GM18861 (cell line): ENCODE results near the gene MED13L.

Experiments used
- ATAC-seq: cut with Tn5 transposase; IDR thresholded peaks from one replicate; pipeline ENCODE4 v1.9.1; 2021; ENCODE audit not compliant: unreplicated experiment

Gene MED13L

DNA sequence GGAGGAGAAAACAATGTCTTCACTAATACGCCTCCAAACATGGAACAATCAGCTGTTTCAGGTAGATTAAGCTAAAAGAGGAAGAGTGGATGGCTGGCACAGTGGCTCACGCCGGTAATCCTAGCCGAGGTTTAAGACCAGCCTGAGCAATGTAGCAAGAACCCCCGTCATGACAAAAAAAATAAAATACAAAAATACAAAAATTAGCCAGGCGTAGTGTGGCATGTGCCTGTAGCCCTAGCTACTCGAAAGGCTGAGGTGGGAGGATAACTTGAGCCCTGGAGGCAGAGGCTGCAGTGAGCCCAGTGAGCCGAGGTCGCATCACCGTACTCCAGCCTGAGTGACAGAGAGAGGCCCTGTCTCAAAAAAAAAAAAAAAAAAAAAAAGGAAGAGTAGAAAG lies 1.2 kb upstream of the MED13L start:
- no peak for ATAC-seq

DNA sequence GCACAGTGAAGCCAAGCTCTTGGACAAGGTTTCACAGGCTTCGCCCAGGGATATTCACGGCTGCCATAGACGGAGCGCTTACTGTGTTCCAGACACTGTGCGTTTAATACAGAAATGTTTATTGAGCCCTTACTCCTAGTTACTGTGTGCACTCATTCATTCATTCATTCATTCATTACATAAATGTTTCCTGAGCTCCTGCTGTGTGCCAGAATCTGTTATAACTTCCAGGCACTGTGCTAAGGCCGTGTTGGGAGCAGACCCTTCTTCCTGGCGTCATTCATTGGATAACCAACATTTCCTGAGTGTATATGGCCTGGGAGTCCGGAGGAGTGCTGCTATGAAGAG lies 760 bp upstream of the MED13L start:
- ATAC-seq = no peak

DNA sequence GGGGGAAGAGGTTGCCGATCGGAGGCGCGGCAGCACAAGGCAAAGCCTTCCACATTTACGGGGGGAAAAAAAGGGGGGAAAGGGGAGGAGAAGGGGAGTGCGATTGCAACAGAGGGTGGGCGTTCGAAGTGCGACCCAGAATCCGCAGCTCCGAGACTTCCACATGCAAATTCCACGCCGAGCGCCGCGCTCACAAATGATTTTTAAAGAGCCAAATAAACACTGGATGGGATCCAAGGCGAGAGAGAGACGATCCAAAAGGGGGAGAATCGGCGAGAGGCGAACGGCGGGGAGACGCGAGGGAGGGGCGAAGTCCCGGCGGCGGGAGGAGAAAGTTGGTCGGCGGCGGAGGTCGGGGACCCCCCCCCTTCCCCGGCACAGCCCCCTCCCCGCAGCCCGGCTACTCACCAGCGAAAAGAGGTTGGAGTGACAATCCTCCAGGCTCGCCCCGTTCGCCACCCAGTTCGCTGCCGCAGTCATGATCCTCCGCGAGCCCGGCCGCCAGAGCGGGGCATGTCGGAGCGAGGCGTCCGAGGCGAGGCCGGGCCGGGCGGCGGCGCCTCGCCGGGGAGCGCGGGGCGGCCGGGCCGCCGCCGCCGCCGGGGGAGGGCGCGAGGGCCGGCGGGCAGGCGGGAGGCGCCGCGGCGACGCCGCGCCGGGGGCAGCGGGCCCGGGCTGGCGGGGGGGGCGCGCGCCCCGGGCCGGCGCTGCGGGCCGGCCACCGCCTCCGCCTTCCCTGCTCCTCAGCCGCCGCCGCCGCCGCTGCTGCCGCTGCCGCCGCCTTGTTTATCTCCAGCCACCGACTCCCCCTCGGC lies 634 bp downstream of the MED13L start:
- peak; percentile 37 for ATAC-seq

DNA sequence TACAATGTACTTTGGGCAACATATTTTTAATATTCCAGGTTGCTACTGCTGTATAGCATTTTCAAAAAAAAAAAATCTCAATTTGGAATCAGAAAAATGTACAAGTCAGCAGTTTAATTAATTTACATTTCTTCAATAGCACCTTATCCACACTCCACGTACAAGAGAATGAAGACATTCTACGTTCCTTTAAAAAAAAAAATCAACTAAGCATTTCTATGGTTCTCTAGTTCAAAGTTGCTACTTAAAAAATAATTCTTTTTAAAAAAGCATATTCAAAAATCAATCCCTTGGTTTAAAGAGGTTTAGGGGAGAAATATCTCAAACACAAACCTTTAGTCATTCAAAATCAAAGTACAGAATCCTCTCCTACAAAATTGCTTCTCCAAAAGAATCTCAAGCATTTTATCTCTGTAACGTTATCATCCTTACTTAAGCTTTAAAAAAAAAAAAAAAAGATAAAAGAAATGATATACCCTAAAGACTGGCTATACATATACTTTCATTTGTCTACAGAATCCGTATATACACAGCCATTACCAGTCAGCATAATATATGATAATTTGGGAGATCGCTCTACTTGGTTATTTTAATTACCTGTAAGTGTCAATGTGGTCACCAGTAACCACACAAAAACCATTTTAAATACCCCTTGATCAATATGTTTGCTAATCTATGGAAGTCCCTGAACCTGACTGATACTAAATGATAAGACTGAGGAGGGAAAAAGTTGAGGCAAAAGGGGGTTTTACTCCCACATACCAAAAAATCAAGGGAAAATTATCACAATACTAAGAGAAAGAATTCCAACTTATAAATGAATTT lies 2.7 kb downstream of the MED13L start:
- no peak for ATAC-seq

DNA sequence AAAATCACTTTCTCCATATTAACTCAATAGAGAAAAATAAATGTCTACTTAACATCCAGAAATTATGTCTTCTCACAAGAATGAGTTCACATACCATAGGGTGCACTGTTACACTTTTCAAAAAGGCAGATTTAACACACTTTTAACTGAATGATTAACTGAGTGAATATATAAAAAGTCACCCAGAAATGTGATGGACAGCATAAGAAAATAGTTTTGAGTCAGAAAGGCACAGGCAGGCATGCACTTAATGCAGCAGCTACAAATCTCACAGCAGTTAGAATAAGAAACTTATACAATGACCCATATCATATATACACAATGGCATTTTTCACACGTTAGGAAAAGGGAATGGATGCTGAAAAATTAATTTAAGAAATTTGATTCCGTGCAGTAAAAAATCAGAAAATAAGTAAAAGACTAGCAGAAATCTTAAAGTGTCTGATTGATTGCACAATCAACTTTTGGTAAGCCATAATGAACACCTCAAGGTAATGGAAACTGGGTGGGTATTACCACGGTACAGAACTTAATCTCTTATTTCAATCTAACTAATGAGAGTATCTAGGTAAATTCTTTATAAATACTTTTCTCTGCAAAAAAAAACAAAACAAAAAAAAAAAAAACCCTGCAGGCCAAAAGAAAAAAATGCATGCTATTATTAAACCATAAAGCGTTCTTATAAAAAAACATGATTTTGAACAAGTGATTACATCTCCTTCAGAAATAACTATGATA lies 3.5 kb downstream of the MED13L start:
- no peak for ATAC-seq

DNA sequence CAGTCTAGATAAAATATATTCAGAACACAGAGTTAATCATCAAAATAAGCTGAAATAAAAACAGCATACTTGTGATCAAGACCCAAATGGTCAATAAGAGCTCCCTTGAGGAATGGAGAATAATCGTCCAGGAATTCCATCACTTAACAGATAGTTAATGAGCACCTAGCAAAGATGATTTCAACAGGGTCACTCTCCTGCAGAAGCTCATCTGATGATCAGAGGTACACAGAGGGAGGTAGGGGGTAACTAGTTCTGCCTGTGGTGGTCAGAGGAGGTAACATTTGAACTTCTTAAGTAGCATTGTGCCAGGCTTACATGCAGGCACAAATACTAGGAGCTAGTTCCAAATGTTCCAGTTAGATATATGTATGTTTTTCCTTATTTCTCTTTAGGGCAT lies 9.5 kb downstream of the MED13L start:
- ATAC-seq = no peak

DNA sequence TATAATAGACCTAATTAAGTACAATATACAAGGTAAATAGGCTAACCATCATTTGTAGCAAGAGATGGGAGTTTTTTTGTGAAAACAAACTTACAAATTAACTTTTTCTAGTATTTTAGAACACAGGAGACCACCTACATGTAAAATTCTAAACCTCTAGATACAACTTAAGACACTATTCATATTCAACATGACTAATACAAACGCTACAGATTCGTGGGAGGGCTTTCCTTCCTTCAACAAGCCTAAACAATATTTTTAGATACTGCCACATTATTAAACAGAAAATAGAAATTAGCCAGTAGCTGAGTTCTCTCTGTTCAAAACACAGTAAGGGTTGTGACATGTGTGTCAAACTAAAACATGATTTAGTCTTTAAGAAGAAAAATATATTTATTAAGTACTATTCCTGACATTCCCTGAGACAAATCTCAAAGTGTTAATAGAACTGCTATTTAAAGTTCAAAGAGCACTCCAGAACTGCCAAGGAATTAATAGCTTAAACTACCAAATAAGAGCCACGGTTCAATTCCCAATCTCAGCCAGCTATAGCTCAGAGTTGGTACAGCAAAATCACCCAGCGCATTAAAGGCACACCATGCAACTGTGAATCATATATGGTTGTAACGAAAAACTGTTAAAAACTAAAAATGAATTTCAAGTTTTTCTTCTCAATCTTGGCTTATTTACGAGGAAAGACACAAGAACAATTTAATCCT lies 10.7 kb downstream of the MED13L start:
- ATAC-seq = no peak

DNA sequence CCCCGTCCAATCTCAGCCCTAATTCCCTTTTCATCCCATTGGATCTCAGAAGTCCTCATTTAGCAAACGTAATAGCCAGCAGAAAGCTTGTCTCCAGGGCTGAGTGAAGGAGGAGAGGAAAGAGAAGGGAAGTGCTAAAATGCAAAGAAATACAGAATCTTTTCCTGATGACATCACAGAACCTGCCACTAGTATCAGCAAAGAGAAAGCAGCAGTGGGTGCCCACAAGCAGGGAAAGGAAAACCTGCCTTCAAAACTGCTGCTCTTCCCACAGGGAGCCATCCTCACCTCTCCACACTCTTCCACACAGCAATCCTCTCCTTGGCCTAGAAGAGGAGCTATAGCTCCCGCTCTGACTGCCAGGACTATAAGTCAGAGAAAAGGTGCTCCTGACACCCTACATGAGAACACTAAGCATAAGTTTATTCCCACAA lies 11.3 kb downstream of the MED13L start:
- ATAC-seq = no peak

DNA sequence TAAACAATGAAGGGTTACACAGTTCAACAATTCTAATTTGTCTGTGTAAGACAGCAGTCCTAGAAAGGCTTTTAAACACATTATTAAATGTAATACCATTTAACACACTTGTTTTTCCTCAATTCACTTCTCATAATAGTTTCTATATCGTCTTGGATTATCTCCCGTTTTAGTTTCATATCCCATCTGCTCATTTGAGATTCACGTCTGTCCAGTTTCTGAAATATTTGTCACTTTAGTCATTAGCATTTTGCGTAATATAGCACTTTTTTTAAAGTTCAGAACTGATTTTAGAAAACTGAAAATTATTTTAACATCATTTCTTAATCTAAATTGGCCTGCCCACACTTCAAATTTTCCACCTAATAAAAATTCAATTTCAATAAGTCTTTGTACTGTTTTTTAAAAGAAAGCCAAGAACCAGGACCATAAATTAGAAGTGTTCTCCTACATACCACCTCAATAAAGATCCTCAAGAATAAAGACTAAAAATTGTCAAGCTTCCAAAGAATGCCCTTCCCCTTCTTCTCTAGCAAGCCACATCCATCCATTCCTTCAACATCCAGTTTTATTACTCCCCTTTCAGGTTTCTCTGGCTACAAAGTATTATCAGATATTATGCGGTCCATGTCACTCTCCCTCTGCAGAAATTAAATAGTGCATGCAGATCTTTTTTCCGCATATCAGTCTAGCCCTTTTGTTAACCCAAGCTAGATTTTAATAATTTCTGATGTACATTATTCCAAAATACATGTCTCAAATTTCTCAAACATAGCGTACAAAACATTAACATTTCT lies 11.9 kb downstream of the MED13L start:
- ATAC-seq = no peak

DNA sequence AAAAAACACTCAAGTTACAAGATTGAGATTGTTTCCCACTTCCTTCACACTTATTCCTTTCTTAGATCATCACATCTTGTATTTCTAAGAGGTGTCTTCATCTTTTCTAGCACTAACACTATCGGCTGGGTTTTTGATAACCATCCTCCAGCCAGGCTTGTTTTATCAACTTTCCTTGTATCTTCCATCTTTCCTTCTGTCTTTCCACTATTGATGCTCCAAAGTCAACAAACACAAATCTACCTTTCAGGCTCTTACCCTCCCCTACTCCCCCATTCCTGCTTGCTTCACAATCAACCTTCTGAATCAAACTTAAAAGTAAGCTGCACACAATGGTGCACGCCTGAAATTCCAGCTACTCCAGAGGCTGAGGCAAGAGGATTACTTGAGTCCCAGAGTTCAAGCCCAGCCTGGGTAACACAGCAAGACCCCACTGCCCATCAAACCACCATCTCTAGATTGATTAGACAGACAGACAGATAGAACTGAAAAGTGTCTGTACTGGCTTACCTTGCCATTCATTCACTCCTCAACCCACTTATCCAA lies 12.9 kb downstream of the MED13L start:
- no peak for ATAC-seq

DNA sequence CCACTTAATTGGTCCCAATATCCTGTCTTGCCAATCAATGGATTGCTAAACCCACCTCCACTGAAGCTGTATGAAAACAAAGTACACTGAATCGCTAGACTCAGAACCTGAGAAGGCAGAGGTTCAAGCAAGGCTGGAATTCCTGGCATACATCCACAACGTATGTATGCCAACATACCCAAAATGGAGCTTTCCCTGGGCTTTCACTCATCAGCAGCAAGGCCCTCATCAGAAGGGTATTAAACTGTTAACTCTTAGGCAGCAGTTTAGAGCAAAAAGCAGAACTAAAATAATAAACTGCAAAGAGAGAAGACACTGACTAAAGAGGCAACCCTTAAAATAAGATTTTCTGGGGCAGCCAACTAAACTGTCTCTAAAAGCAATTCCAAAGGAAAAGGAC lies 13.6 kb downstream of the MED13L start:
- no peak for ATAC-seq

DNA sequence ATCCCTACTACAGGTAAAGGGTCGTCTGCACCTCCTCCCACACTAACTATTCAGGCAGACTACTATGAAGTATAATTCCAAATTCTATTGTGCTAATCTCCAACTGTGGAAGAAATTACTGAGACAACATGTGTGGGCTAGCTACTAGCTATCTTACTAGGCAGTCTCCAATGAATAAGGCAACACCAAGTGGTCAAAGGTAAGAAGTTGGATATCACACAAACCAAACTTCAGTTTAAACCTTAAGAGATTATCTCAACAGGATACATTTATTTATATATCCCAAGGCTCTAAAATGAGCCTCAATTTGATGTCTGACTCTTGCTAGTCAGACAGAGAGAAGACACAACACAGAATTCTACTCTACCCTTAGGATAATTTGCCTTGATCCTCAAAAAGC lies 14.1 kb downstream of the MED13L start:
- no peak for ATAC-seq

DNA sequence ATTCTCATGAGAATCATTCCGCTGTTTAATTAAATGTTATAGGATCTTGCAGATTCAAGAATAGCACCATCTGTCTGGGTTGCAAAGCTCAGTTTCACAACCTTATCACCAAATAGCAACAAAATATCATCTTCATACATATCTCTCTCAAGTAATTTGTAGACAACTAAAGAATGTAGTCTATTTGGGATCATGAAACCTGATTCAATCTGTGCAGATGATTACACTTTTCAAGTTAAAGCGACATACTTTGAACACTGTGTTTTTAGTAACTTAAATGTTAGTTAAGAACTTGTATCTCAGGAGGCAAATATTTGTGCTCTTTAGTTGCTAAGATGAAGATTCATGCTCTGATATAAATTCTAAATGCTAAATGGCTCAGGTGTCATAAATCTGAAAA lies 14.8 kb downstream of the MED13L start:
- ATAC-seq = no peak

DNA sequence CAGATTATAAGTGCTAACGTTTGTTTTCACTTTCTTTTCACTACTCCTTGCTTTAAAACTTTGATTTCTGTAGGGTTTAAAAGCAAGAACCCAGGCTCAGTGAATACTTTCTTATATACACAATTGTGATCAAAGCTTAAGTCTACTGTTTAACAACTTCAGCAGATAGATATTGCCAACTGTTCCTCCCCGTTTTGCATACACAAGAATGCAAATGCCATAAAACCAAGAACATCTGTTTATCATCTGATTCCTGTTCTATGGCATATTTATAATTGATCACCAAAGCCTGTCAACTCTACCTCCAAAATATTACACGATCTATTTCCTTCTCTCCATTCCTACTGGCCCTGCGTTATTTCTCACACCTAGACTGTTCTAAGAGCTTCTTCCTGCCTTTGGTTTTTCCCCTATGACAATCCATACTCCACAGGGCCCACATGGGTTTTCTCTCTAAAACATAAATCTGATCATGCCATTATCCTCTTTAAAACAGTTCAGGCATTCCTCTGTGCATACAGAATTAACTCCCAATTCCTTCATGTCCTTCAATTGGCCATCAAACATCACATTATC lies 15.9 kb downstream of the MED13L start:
- no peak for ATAC-seq

DNA sequence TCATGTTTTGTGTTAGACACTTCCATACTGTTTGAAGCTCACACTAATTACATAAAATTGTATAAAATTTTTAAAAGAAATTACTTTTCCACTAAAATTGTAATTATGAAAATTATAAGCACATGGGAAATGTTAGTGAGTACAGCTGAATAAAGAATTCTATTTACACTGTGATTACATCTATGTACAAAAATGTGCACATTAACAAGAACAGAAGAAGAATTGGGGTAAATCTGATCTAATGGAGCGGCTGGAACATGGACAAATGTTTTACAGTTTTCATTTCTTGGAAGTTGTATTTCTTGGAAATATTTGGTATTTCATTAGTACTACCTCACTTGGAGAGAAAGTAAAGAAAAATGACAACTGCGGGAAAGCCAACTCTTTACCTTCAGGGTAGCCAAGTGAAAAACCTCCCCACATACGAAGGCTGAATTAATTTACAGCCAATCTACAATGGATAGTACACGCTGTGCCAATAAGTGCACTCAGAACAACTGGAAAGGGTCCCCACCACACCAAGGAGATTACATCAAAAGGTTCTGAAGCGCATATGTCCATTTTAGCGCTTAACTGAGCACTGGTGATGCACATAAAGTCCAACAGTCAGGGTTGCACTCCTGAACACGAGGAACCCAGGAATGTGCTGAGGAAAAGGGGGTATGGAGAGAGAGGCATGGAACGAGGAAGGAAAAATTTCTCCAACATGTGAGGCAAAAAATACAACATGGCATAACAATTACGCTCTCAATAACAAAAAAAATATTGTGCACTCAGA lies 17.5 kb downstream of the MED13L start:
- ATAC-seq = no peak

DNA sequence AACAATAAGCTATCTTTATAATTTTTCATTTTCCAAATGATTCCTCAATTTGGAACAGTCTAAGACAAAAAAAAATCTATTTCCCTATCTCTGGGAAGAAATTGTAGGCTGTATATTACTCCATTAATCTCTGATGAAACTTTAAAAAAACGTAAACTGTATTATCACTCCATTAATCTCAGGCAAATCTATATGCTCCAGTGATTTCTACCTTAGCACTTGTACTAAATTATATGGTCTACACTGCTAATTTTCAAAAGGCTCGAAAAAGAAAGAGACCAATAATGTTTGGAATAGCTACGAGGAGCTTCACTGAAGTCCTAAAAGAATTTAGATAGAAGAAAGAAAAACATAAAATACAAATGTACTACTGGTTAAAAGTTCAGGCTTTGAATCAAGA lies 19.7 kb downstream of the MED13L start:
- ATAC-seq = no peak

DNA sequence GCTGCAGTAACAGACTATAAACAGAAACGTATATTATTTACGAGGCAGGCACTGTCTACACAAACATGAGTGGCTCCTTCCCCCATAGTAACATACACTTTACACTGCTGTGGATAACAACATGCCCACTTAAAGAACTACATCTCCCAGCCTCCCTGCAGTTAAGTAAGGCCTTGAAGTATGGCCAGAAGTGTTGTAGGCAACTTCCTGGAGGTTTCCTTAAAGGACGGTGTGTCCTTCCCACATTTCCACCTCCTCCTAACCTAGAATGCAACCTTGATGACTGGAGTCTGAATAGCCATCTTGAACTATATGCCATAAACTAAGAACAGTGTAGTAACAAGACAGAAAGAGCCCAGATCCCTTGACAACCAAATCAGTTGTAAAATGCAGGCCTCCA lies 20.3 kb downstream of the MED13L start:
- ATAC-seq = no peak

DNA sequence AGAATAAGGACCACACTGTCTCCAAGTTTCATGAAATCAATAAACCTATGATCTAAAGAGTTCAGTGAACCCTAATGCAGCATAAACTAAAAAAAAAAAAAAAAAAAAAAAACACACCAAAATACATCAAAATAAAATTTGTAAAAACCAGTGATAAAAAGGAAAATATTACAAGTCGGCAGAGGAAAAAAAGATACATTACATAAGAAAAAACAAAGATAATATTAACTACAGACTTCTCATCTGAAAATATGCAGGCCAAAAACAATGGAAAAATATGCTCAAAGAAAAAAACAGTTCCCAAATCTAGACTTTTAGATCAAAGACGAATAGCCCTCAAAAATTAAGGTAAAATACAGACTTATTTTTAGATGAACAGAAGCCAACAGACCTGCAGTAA lies 27.6 kb downstream of the MED13L start:
- no peak for ATAC-seq

DNA sequence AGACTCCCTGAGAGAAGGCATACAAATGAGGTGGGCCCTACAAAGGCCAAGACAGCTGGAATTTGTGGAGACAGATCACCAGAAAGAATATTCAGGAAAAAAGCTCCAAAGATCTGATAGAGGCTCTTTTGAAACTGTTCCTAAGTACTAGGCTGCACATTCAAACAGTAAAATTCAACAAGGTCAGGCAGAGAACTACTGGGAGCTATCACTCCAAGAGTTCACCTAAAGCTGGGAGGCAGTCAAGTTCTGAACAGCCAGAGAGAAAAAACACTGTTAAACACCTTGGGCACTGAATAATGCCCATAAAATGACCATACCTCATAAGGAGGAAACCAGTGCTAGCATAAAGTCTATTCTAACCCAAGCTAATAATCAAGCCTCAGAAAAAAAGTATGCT lies 28.6 kb downstream of the MED13L start:
- no peak for ATAC-seq
